ENCODE results near the gene ST3GAL5.

ST3GAL5 gene

GRCh38 chr2:85790499-85791188 is 98.1 kb downstream of the ST3GAL5 start:
- Histone ChIP-seq H2BK120ac (ENCODE audit: low read depth, low read length) (no peak overlapping the region), H3K4me3 (ENCODE audit: low read length) (no peak overlapping the region), H3K36me3 (ENCODE audit: control insufficient read depth, insufficient read depth, low read length) (no peaks in the 10 kb centered on the region), H3K79me1 (ENCODE audit: low read length) (no peaks in the 10 kb centered on the region), H4K5ac (ENCODE audit: low read length) (no peak overlapping the region), H3K4ac (ENCODE audit: low read depth, low read length) (no peak overlapping the region), H3K27me3 (ENCODE audit: insufficient read depth, low read length, poor library complexity) (no peaks in the 10 kb centered on the region), H2AK5ac (ENCODE audit: low read length) (no peak overlapping the region), H3K18ac (ENCODE audit: low read length) (no peak overlapping the region), H4K8ac (ENCODE audit: low read depth, low read length) (no peak overlapping the region), H3K9ac (ENCODE audit: low read length) (no peak overlapping the region), H3K4me2 (ENCODE audit: low read length) (no peak overlapping the region), H3K79me2 (ENCODE audit: control insufficient read depth, insufficient read depth, low read length) (no peaks in the 10 kb centered on the region), H3K56ac (ENCODE audit: low read length) (peak overlapping the region; percentile 17), H3K27ac (ENCODE audit: low read depth, low read length) (no peak overlapping the region), H3K23ac (ENCODE audit: low read length) (no peak overlapping the region), H3K4me1 (ENCODE audit: control insufficient read depth, low read depth, low read length) (no peaks in the 10 kb centered on the region), H2BK5ac (ENCODE audit: low read length) (no peak overlapping the region), H2BK15ac (replicated peaks; ENCODE audit: low read depth) (no peak overlapping the region)
- DNase-seq, result no peak
- WGBS (ENCODE audit: extremely low coverage, insufficient coverage, low lambda C conversion rate), result no CpG with 5 or more reads among the region's 12 CpGs

- Histone ChIP-seq H2AK5ac (ENCODE audit: low read length) (no peak overlapping the region), H3K23ac (ENCODE audit: low read length) (no peak overlapping the region), H4K8ac (ENCODE audit: low read depth, low read length) (no peak overlapping the region), H4K5ac (ENCODE audit: low read length) (no peak overlapping the region), H2BK5ac (ENCODE audit: low read length) (no peak overlapping the region), H3K4ac (ENCODE audit: low read depth, low read length) (no peak overlapping the region), H2BK120ac (ENCODE audit: low read depth, low read length) (no peak overlapping the region), H3K79me1 (ENCODE audit: low read length) (no peaks in the 10 kb centered on the region), H3K56ac (ENCODE audit: low read length) (no peak overlapping the region), H3K9ac (ENCODE audit: low read length) (no peak overlapping the region), H3K18ac (ENCODE audit: low read length) (no peak overlapping the region), H3K79me2 (ENCODE audit: control insufficient read depth, insufficient read depth, low read length) (no peaks in the 10 kb centered on the region), H3K4me3 (ENCODE audit: low read length) (no peak overlapping the region), H3K27me3 (ENCODE audit: insufficient read depth, low read length, poor library complexity) (no peaks in the 10 kb centered on the region), H2BK15ac (replicated peaks; ENCODE audit: low read depth) (no peak overlapping the region), H3K4me2 (ENCODE audit: low read length) (no peak overlapping the region), H3K36me3 (ENCODE audit: control insufficient read depth, insufficient read depth, low read length) (no peaks in the 10 kb centered on the region), H3K27ac (ENCODE audit: low read depth, low read length) (no peak overlapping the region), H3K4me1 (ENCODE audit: control insufficient read depth, low read depth, low read length) (no peaks in the 10 kb centered on the region)
- DNase-seq, result no peak
- no CpG with 5 or more reads among the region's 4 CpGs for WGBS (ENCODE audit: extremely low coverage, insufficient coverage, low lambda C conversion rate)
Measured at GRCh38 chr2:85790032-85790431, 98.8 kb downstream of the ST3GAL5 start.

- Histone ChIP-seq H3K79me1 (ENCODE audit: low read length) (no peaks in the 10 kb centered on the region), H3K4me1 (ENCODE audit: control insufficient read depth, low read depth, low read length) (no peaks in the 10 kb centered on the region), H2BK5ac (ENCODE audit: low read length) (no peak overlapping the region), H3K27me3 (ENCODE audit: insufficient read depth, low read length, poor library complexity) (no peaks in the 10 kb centered on the region), H2BK15ac (replicated peaks; ENCODE audit: low read depth) (no peak overlapping the region), H3K56ac (ENCODE audit: low read length) (no peak overlapping the region), H3K9ac (ENCODE audit: low read length) (no peak overlapping the region), H3K4me3 (ENCODE audit: low read length) (no peak overlapping the region), H3K27ac (ENCODE audit: low read depth, low read length) (no peak overlapping the region), H4K8ac (ENCODE audit: low read depth, low read length) (no peak overlapping the region), H3K4me2 (ENCODE audit: low read length) (no peak overlapping the region), H3K36me3 (ENCODE audit: control insufficient read depth, insufficient read depth, low read length) (no peaks in the 10 kb centered on the region), H2AK5ac (ENCODE audit: low read length) (no peak overlapping the region), H2BK120ac (ENCODE audit: low read depth, low read length) (no peak overlapping the region), H3K18ac (ENCODE audit: low read length) (no peak overlapping the region), H3K79me2 (ENCODE audit: control insufficient read depth, insufficient read depth, low read length) (no peaks in the 10 kb centered on the region), H3K4ac (ENCODE audit: low read depth, low read length) (no peak overlapping the region), H3K23ac (ENCODE audit: low read length) (no peak overlapping the region), H4K5ac (ENCODE audit: low read length) (no peak overlapping the region)
- WGBS (ENCODE audit: extremely low coverage, insufficient coverage, low lambda C conversion rate), result no CpG with 5 or more reads among the region's 5 CpGs
- no peak for DNase-seq
Measured at GRCh38 chr2:85789271-85789670, 99.5 kb downstream of the ST3GAL5 start.

- H3K27me3 ChIP-seq (ENCODE audit: insufficient read depth, low read length, poor library complexity), result no peaks in the 10 kb centered on the region
- no peak for DNase-seq
- WGBS (ENCODE audit: extremely low coverage, insufficient coverage, low lambda C conversion rate), result no CpG with 5 or more reads among the region's 3 CpGs
Measured at GRCh38 chr2:85788603-85789002, 100.2 kb downstream of the ST3GAL5 start.

GRCh38 chr2:85787981-85788340 is 100.8 kb downstream of the ST3GAL5 start:
- H3K23ac ChIP-seq (ENCODE audit: low read length), result no peak overlapping the region
- no peak overlapping the region for H3K4me3 ChIP-seq (ENCODE audit: low read length)
- no peaks in the 10 kb centered on the region for H3K27me3 ChIP-seq (ENCODE audit: insufficient read depth, low read length, poor library complexity)
- no peaks in the 10 kb centered on the region for H3K4me1 ChIP-seq (ENCODE audit: control insufficient read depth, low read depth, low read length)
- DNase-seq, result no peak
- no peak overlapping the region for H3K4me2 ChIP-seq (ENCODE audit: low read length)
- no peaks in the 10 kb centered on the region for H3K36me3 ChIP-seq (ENCODE audit: control insufficient read depth, insufficient read depth, low read length)
- H3K79me1 ChIP-seq (ENCODE audit: low read length), result no peaks in the 10 kb centered on the region
- no peaks in the 10 kb centered on the region for H3K79me2 ChIP-seq (ENCODE audit: control insufficient read depth, insufficient read depth, low read length)
- H3K27ac ChIP-seq (ENCODE audit: low read depth, low read length), result no peak overlapping the region
- H4K8ac ChIP-seq (ENCODE audit: low read depth, low read length), result no peak overlapping the region
- no peak overlapping the region for H2AK5ac ChIP-seq (ENCODE audit: low read length)
- H3K4ac ChIP-seq (ENCODE audit: low read depth, low read length), result no peak overlapping the region
- H2BK120ac ChIP-seq (ENCODE audit: low read depth, low read length), result no peak overlapping the region
- no CpG with 5 or more reads among the region's 6 CpGs for WGBS (ENCODE audit: extremely low coverage, insufficient coverage, low lambda C conversion rate)
- no peak overlapping the region for H4K5ac ChIP-seq (ENCODE audit: low read length)
- H2BK5ac ChIP-seq (ENCODE audit: low read length), result no peak overlapping the region
- no peak overlapping the region for H3K18ac ChIP-seq (ENCODE audit: low read length)
- no peak overlapping the region for H3K56ac ChIP-seq (ENCODE audit: low read length)
- no peak overlapping the region for H2BK15ac ChIP-seq (replicated peaks; ENCODE audit: low read depth)
- H3K9ac ChIP-seq (ENCODE audit: low read length), result no peak overlapping the region

More at GRCh38 chr2:85788603-85789002, 100.2 kb downstream of the ST3GAL5 start:
- no peak overlapping the region for H2BK120ac ChIP-seq (ENCODE audit: low read depth, low read length)
- H2AK5ac ChIP-seq (ENCODE audit: low read length), result no peak overlapping the region
- no peak overlapping the region for H4K5ac ChIP-seq (ENCODE audit: low read length)
- no peak overlapping the region for H3K4me3 ChIP-seq (ENCODE audit: low read length)
- no peaks in the 10 kb centered on the region for H3K36me3 ChIP-seq (ENCODE audit: control insufficient read depth, insufficient read depth, low read length)
- no peaks in the 10 kb centered on the region for H3K79me1 ChIP-seq (ENCODE audit: low read length)
- no peak overlapping the region for H3K18ac ChIP-seq (ENCODE audit: low read length)
- H3K23ac ChIP-seq (ENCODE audit: low read length), result no peak overlapping the region
- no peak overlapping the region for H2BK15ac ChIP-seq (replicated peaks; ENCODE audit: low read depth)
- H3K9ac ChIP-seq (ENCODE audit: low read length), result no peak overlapping the region
- no peaks in the 10 kb centered on the region for H3K4me1 ChIP-seq (ENCODE audit: control insufficient read depth, low read depth, low read length)
- H2BK5ac ChIP-seq (ENCODE audit: low read length), result no peak overlapping the region
- no peak overlapping the region for H3K4ac ChIP-seq (ENCODE audit: low read depth, low read length)
- H3K4me2 ChIP-seq (ENCODE audit: low read length), result no peak overlapping the region
- no peak overlapping the region for H3K27ac ChIP-seq (ENCODE audit: low read depth, low read length)
- H3K79me2 ChIP-seq (ENCODE audit: control insufficient read depth, insufficient read depth, low read length), result no peaks in the 10 kb centered on the region
- H4K8ac ChIP-seq (ENCODE audit: low read depth, low read length), result no peak overlapping the region
- no peak overlapping the region for H3K56ac ChIP-seq (ENCODE audit: low read length)

Measured in mesendoderm (in vitro differentiated cells).